Mucosa of descending colon (tissue), 3 donors: Measurements from ENCODE around the gene TIPARP. TPM values are rescaled to one million over a fixed set of nuclear protein-coding genes. Genes with fewer than 3 reads are reported as not detected.

Experiments
- ATAC-seq: fragments of 200-7000 bp; cut with Tn5 transposase; one replicate; pipeline ENCODE4 v1.9.1; 2020; ENCODE audit warnings: mild to moderate bottlenecking, moderate library complexity
- DNase-seq, 3 donors: peaks; one replicate each; pipeline ENCODE4 v3.0.0-alpha.2; 2020
- H3K36me3 ChIP-seq: fragments of 200-600 bp; one replicate; pipeline ENCODE4 v1.8.0; 2021; ENCODE audit warnings: low read depth, mild to moderate bottlenecking
- H3K4me1 ChIP-seq: fragments of 200-600 bp; one replicate; pipeline ENCODE4 v1.8.0; 2021; ENCODE audit warnings: low read depth, mild to moderate bottlenecking
- H3K4me3 ChIP-seq: fragments of 200-600 bp; one replicate; pipeline ENCODE4 v1.8.0; 2021; ENCODE audit warnings: mild to moderate bottlenecking
- H3K9me3 ChIP-seq: fragments of 200-600 bp; one replicate; pipeline ENCODE4 v1.8.0; 2021; ENCODE audit warnings: mild to moderate bottlenecking
- CTCF ChIP-seq: fragments of 200-600 bp; IDR thresholded peaks from one replicate; pipeline ENCODE4 v1.8.0; 2022; ENCODE audit warnings: antibody characterized with exemption, mild to moderate bottlenecking
- intact Hi-C, 2 donors: fragments of 100-400 bp; cut with DNase I in 1 of 2; cut with micrococcal nuclease in 1 of 2; formaldehyde crosslinking; loops; one replicate each; pipeline versions ENCODE4 v1.11.0 to v1.11.1; 2022; cut with DNase I, micrococcal nuclease
- total RNA-seq, 3 donors: library from RNA; stranded (reverse); fragmentation: NEBNext Ultra II Directional in 2 of 3; extraction: Animal tissue kit (Norgen Biotek cat#: 25700) in 2 of 3; gene quantifications; one replicate each; pipeline versions ENCODE4 v1.2.1 to v1.2.4, GENCODE V29; 2021 to 2023
- donor health status: DM: no; HTN: no; CAD: no; lungs with moderate emphysema.
- donor health status: DM: no; HTN: no; CAD: no.
- donor health status: DM: no; HTN: yes; CAD: no.

Gene TIPARP
- total RNA-seq, 3 donors from 2014 or later, result 26.4 to 28.6 (median 26.7) TPM

GRCh38 chr3:156630081-156630772, 44.2 kb upstream of the TIPARP start:
- H3K4me1 ChIP-seq, result peaks cover 5% of the 10 kb centered on the region
- intact Hi-C loops, result no loop called here
- no peaks in the 10 kb centered on the region for H3K9me3 ChIP-seq
- H3K36me3 ChIP-seq, result no peaks in the 10 kb centered on the region
- TF ChIP-seq CTCF, result no peak
- no peak overlapping the region for H3K4me3 ChIP-seq
- DNase-seq, result no peak
- ATAC-seq, result no peak

GRCh38 chr3:156630773-156631093, 43.7 kb upstream of the TIPARP start:
- no peaks in the 10 kb centered on the region for H3K9me3 ChIP-seq
- no peak for ATAC-seq
- intact Hi-C loops, result no loop called here
- DNase-seq, result no peak
- no peaks in the 10 kb centered on the region for H3K36me3 ChIP-seq
- no peak for TF ChIP-seq CTCF
- peaks cover 5% of the 10 kb centered on the region for H3K4me1 ChIP-seq
- H3K4me3 ChIP-seq, result no peak overlapping the region

- Histone ChIP-seq H3K4me3 (no peak overlapping the region), H3K9me3 (no peaks in the 10 kb centered on the region), H3K4me1 (peaks cover 5% of the 10 kb centered on the region), H3K36me3 (no peaks in the 10 kb centered on the region)
- no peak for ATAC-seq
- no peak for DNase-seq
- intact Hi-C loops, result no loop called here
- TF ChIP-seq CTCF, result no peak
These were observed 43.1 kb upstream of the TIPARP start for GRCh38 chr3:156631323-156631722.

GRCh38 chr3:156632601-156633000, 41.8 kb upstream of the TIPARP start:
- intact Hi-C loops, result no loop called here
- Histone ChIP-seq H3K9me3 (no peaks in the 10 kb centered on the region), H3K4me3 (no peak overlapping the region), H3K36me3 (no peaks in the 10 kb centered on the region), H3K4me1 (peaks cover 14% of the 10 kb centered on the region)
- no peak for TF ChIP-seq CTCF
- DNase-seq, result no peak
- ATAC-seq, result no peak

- Histone ChIP-seq H3K36me3 (no peaks in the 10 kb centered on the region), H3K4me1 (peaks cover 14% of the 10 kb centered on the region), H3K9me3 (no peaks in the 10 kb centered on the region), H3K4me3 (no peak overlapping the region)
- intact Hi-C loops, result no loop called here
- DNase-seq, result no peak
- TF ChIP-seq CTCF, result no peak
- ATAC-seq, result peak; percentile 26
These were observed 41.1 kb upstream of the TIPARP start for GRCh38 chr3:156633335-156633734.

- intact Hi-C loops, result no loop called here
- DNase-seq (no peak), ATAC-seq (no peak)
- Histone ChIP-seq H3K4me3 (no peak overlapping the region), H3K9me3 (no peaks in the 10 kb centered on the region), H3K4me1 (peaks cover 13% of the 10 kb centered on the region), H3K36me3 (no peaks in the 10 kb centered on the region)
- no peak for TF ChIP-seq CTCF
These were observed 39.4 kb upstream of the TIPARP start for GRCh38 chr3:156635034-156635433.
